BE2C (cell line): ENCODE results near the gene GUCY2D.
A peak's percentile ranks its signal among the peaks of the same experiment; 100 is the strongest.

Source experiments
- DNase-seq: peaks from one replicate; pipeline ENCODE4 v3.0.0-alpha.2; 2020
- H3K27me3 ChIP-seq: fragments of 250-450 bp; sonication (Bioruptor Pico); 2 replicates; pipeline ENCODE4 v1.5.1; 2020; ENCODE audit warnings: mild to moderate bottlenecking
- H3K36me3 ChIP-seq: fragments of 250-450 bp; sonication (Bioruptor Pico); 2 replicates; pipeline ENCODE4 v1.5.1; 2020; ENCODE audit warnings: mild to moderate bottlenecking
- H3K4me1 ChIP-seq: fragments of 250-450 bp; sonication (Bioruptor Pico); 2 replicates; pipeline ENCODE4 v1.5.1; 2020
- H3K4me3 ChIP-seq: 2 replicates; pipeline ENCODE4 v1.5.1; 2011; ENCODE audit warnings: low read depth, low read length
- H3K9me3 ChIP-seq: fragments of 250-450 bp; sonication (Bioruptor Pico); 2 replicates; pipeline ENCODE4 v1.5.1; 2020
- TF ChIP-seq, protein P1 (sequence below): IDR thresholded peaks from 2 replicates; pipeline ENCODE4 v1.5.1; 2012; ENCODE audit warnings: mild to moderate bottlenecking, low read depth, low read length

The GUCY2D gene

DNA sequence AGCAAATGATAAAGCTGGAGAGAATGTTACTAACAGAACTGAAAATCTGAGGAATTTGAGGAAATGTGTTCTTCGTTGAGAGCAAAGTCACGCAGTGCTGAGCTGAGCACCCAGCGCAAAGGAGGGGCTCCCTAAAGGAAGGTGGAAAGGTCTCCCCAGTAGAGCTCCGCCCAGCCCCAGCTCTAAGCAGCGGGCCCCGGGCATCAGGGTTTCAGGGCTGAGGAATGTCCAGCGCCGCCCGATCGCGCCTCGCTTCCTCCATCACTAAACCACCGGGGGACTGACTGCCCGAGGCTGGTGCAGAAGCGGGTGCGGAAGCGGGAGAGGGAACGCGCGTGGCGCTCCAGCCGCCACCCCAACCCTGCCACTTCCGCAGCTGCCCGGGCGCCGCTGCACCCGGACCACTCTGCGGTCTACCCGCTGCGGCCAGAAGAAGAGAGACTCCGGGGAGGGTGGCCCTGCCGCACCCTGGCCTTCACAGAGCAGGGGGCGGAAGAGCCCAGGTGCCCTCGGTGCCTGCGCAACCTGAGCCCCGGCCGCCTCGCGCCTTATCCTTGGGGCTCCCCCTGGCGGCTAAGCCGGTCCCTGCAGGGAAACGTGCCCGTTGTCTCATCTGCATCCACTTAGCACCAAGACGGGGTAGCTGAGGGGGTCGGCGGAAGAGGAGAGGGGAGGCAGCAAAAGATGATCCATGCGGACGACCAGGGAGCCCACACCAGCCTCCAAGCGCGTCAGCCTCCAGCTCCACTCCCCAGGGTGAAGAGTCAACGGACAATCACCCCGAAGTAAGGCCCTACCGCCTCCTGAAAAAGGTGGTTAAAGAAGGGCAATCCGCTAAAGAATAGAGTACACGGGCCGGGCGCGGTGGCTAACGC is 12.4 kb upstream of the GUCY2D start:
- H3K27me3 ChIP-seq: no peaks in the 10 kb centered on the region
- DNase-seq: peak; percentile 75
- no peaks in the 10 kb centered on the region for H3K9me3 ChIP-seq
- TF ChIP-seq, protein P1, sequence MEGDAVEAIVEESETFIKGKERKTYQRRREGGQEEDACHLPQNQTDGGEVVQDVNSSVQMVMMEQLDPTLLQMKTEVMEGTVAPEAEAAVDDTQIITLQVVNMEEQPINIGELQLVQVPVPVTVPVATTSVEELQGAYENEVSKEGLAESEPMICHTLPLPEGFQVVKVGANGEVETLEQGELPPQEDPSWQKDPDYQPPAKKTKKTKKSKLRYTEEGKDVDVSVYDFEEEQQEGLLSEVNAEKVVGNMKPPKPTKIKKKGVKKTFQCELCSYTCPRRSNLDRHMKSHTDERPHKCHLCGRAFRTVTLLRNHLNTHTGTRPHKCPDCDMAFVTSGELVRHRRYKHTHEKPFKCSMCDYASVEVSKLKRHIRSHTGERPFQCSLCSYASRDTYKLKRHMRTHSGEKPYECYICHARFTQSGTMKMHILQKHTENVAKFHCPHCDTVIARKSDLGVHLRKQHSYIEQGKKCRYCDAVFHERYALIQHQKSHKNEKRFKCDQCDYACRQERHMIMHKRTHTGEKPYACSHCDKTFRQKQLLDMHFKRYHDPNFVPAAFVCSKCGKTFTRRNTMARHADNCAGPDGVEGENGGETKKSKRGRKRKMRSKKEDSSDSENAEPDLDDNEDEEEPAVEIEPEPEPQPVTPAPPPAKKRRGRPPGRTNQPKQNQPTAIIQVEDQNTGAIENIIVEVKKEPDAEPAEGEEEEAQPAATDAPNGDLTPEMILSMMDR: peak; percentile 70
- H3K36me3 ChIP-seq: no peaks in the 10 kb centered on the region
- no peaks in the 10 kb centered on the region for H3K4me1 ChIP-seq
- peak overlapping the region; percentile 51 for H3K4me3 ChIP-seq

DNA sequence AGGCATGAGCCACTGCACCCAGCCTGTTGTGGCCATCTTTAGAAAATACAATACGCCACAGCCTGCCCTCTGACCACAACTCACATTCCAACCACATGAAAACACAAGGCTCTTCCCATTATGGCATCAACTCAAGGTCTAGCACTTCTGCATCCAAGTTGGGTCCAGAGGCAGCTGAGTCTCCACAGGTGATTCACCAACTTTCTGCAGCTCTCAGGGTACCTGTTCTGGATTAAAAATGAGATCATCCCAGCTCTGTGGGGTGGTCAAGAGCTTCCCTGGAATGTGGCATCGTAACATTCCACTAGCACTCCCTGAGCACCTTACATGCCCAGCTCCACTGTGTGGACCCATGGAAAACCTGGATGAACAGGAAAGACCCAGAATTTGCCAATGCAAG is 9.9 kb upstream of the GUCY2D start:
- no peak for DNase-seq
- TF ChIP-seq, protein P1: no peak

DNA sequence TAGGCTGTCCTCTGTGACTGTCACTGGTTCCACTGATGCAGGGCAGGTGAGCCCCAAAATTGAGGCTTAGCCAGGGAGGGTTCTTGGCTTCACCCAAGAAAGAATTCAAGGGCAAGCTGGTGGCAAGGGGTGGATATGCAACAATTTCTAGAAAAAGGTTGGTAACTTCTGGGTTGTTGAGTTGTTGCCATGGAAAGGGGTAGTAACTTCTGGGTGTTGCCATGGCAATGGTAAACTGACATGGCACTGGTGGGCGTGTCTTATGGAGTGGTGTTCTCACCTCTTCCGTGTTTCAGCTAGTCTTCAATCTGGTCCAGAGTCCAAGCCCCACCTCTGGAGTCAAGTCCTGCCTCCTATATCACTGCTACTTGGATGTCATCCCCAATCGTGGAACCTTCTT is 9.5 kb upstream of the GUCY2D start:
- no peaks in the 10 kb centered on the region for H3K36me3 ChIP-seq
- H3K4me1 ChIP-seq: no peaks in the 10 kb centered on the region
- H3K9me3 ChIP-seq: no peaks in the 10 kb centered on the region
- H3K27me3 ChIP-seq: no peaks in the 10 kb centered on the region
- TF ChIP-seq, protein P1: no peak
- no peak for DNase-seq
- H3K4me3 ChIP-seq: no peak overlapping the region

More for the DNA sequence above, 9.9 kb upstream of the GUCY2D start:
- Histone ChIP-seq H3K4me3 (no peak overlapping the region), H3K4me1 (no peaks in the 10 kb centered on the region), H3K36me3 (no peaks in the 10 kb centered on the region), H3K27me3 (no peaks in the 10 kb centered on the region), H3K9me3 (no peaks in the 10 kb centered on the region)

DNA sequence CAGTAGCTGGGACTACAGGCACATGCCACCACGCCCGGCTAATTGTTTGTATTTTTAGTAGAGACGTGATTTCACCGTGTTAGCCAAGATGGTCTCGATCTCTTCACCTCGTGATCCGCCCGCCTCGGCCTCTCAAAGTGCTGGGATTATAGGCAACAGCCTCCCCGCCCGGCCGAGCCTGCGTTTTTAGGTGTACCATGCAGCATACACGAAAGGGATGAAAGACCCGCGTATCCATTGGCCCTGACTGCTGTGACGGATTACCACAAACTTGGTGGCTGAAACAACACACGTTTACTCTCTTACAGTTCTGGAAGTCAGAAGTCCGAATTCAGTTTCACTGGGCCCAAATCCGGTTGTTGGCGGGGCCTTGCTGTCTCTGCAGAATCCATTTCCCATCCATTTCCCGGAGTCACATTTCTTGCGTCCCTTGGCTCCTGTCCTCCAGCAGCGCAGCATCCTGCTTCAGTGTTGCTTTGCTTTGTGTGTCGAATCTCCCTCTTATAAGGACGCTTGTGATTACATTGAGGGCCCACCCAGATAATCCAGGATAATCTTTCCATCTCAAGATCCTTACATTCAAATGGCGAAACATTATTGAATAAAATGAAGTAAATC is 8.3 kb upstream of the GUCY2D start:
- Histone ChIP-seq H3K4me3 (no peak overlapping the region), H3K27me3 (no peaks in the 10 kb centered on the region), H3K9me3 (no peaks in the 10 kb centered on the region), H3K36me3 (no peaks in the 10 kb centered on the region), H3K4me1 (no peaks in the 10 kb centered on the region)
- TF ChIP-seq, protein P1: no peak
- DNase-seq: no peak

DNA sequence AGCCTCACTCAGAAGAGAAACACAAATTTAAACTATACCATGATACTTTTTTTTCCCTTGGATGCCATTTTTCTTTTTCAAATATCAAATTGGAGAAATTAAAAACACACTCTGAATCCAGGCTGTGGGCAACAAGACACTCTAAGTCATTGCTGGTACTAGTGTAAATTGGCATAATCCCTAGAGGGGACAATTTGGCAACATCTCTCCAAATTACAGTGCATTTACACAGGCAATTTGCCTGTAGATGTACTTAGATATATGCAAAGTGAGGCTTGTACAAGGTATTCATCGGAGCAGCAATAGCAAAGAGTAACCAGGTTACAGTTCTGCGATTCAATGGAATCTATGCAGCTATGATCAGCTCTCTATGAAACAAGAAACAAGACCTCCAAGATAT is 6.7 kb upstream of the GUCY2D start:
- DNase-seq: no peak
- no peak overlapping the region for H3K4me3 ChIP-seq
- no peaks in the 10 kb centered on the region for H3K36me3 ChIP-seq
- no peaks in the 10 kb centered on the region for H3K9me3 ChIP-seq
- no peaks in the 10 kb centered on the region for H3K4me1 ChIP-seq
- H3K27me3 ChIP-seq: 0 out of 2 replicates have a peak, but pooled peaks cover 2% of the 10 kb centered on the region
- TF ChIP-seq, protein P1: no peak

DNA sequence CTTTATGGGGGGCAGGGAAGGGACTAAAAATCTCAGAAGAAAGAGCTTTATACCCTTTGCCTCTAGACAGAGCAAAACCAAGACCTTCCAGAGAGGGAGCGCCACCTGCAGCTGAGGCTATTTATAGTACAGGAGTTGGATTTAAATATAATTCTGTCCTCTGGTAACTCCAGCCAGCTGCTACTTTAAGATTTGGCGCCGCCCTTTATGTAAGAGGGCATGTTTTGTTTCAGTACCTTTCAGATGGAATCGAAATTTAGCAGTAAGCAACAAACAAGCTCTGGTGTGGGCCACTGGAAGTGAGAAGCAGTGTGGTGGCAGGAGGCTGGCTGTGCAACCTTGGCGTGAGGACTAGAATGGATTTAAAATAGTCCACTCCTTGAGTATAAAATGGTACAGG is 5.2 kb upstream of the GUCY2D start:
- Histone ChIP-seq H3K36me3 (no peaks in the 10 kb centered on the region), H3K27me3 (peaks cover 9% of the 10 kb centered on the region), H3K9me3 (no peaks in the 10 kb centered on the region), H3K4me3 (no peak overlapping the region), H3K4me1 (no peaks in the 10 kb centered on the region)
- TF ChIP-seq, protein P1: peak; percentile 26
- no peak for DNase-seq
